Neural progenitor cell (in vitro differentiated cells): Measurements from ENCODE around the gene PDE1A. TPM values are rescaled to one million over a fixed set of nuclear protein-coding genes. Genes with fewer than 3 reads are reported as not detected.

Experiments used
- DNase-seq: peaks from one replicate; pipeline ENCODE4 v3.0.0-alpha.2; 2016; ENCODE audit warnings: low spot score
- H2AFZ ChIP-seq: fragments of 200-600 bp; sonication (generic); replicated peaks from 2 replicates; pipeline ENCODE4 v1.6.1; 2016; ENCODE audit warnings: antibody characterized with exemption
- H3F3A ChIP-seq: fragments of 200-600 bp; sonication (generic); 2 replicates; pipeline ENCODE4 v1.6.1; 2016; ENCODE audit warnings: antibody characterized with exemption, low read depth
- H3K27ac ChIP-seq: fragments of 200-600 bp; sonication (generic); 2 replicates; pipeline ENCODE4 v1.5.1; 2016; ENCODE audit warnings: mild to moderate bottlenecking
- H3K27me3 ChIP-seq: fragments of 200-600 bp; sonication (generic); 2 replicates; pipeline ENCODE4 v1.6.1; 2016; ENCODE audit warnings: mild to moderate bottlenecking, moderate library complexity
- H3K36me3 ChIP-seq: fragments of 200-600 bp; sonication (generic); 2 replicates; pipeline ENCODE4 v1.5.1; 2016
- H3K4me1 ChIP-seq: fragments of 200-600 bp; sonication (generic); 2 replicates; pipeline ENCODE4 v1.6.1; 2016; ENCODE audit warnings: mixed run types
- H3K4me2 ChIP-seq: fragments of 200-600 bp; sonication (generic); 2 replicates; pipeline ENCODE4 v1.6.1; 2016
- H3K4me3 ChIP-seq: fragments of 200-600 bp; sonication (generic); 2 replicates; pipeline ENCODE4 v1.5.1; 2016
- H3K79me2 ChIP-seq: fragments of 200-600 bp; sonication (generic); 2 replicates; pipeline ENCODE4 v1.6.1; 2016; ENCODE audit warnings: low read depth
- H3K9ac ChIP-seq: fragments of 200-600 bp; sonication (generic); 2 replicates; pipeline ENCODE4 v1.6.1; 2016
- H3K9me3 ChIP-seq: fragments of 200-600 bp; sonication (generic); 2 replicates; pipeline ENCODE4 v1.5.1; 2016; ENCODE audit warnings: low read depth
- H4K20me1 ChIP-seq: fragments of 200-600 bp; sonication (generic); 2 replicates; pipeline ENCODE4 v1.6.1; 2016; ENCODE audit warnings: low read depth
- H3K27ac Mint-ChIP-seq: 3 replicates; pipeline ENCODE4 v1.8.0; 2021; ENCODE audit warnings: mixed read lengths
- H3K27me3 Mint-ChIP-seq: 2 replicates; pipeline ENCODE4 v1.8.0; 2022; ENCODE audit warnings: low read depth, mild to moderate bottlenecking, inconsistent platforms, moderate library complexity, mixed read lengths; ENCODE audit not compliant: insufficient read depth
- H3K36me3 Mint-ChIP-seq: 3 replicates; pipeline ENCODE4 v1.8.0; 2021; ENCODE audit warnings: mixed read lengths
- H3K4me1 Mint-ChIP-seq: 3 replicates; pipeline ENCODE4 v1.8.0; 2021; ENCODE audit warnings: mixed read lengths
- H3K4me3 Mint-ChIP-seq: 3 replicates; pipeline ENCODE4 v1.8.0; 2021; ENCODE audit warnings: mild to moderate bottlenecking, moderate library complexity, mixed read lengths
- H3K9me3 Mint-ChIP-seq: 3 replicates; pipeline ENCODE4 v1.8.0; 2020; ENCODE audit warnings: mixed read lengths
- CTCF ChIP-seq: fragments of 200-600 bp; sonication (generic); IDR thresholded peaks from 2 replicates; pipeline ENCODE4 v1.5.1; 2017; ENCODE audit warnings: antibody characterized with exemption, mild to moderate bottlenecking
- EZH2 ChIP-seq: fragments of 200-600 bp; sonication (generic); IDR thresholded peaks from 2 replicates; pipeline ENCODE4 v1.6.1; 2017; ENCODE audit warnings: antibody characterized with exemption, mild to moderate bottlenecking, moderate library complexity
- EZH2phosphoT487 ChIP-seq: fragments of 200-600 bp; sonication (generic); IDR thresholded peaks from 2 replicates; pipeline ENCODE4 v1.6.1; 2017; ENCODE audit warnings: antibody characterized with exemption
- total RNA-seq: library from RNA; depleted of rRNA; stranded (reverse); fragments of >200 nt; gene quantifications from 2 replicates; pipeline ENCODE4 v1.2.3, GENCODE V29; 2015; ENCODE audit warnings: low replicate concordance

PDE1A gene
- total RNA-seq, 1 donor from 2014 or later: not detected

- Mint-ChIP-seq H3K9me3 (peaks cover 8% of the 10 kb centered on the region), H3K4me3 (no peak overlapping the region), H3K36me3 (peaks cover 5% of the 10 kb centered on the region), H3K27me3 (no peaks in the 10 kb centered on the region), H3K4me1 (peaks cover 11% of the 10 kb centered on the region), H3K27ac (no peak overlapping the region)
- Histone ChIP-seq H3K36me3 (no peaks in the 10 kb centered on the region), H2AFZ (no peak overlapping the region), H3K79me2 (no peaks in the 10 kb centered on the region), H4K20me1 (no peaks in the 10 kb centered on the region), H3K9me3 (no peaks in the 10 kb centered on the region), H3K27me3 (no peaks in the 10 kb centered on the region), H3F3A (no peaks in the 10 kb centered on the region), H3K9ac (no peak overlapping the region), H3K27ac (no peak overlapping the region), H3K4me3 (no peak overlapping the region), H3K4me1 (no peaks in the 10 kb centered on the region), H3K4me2 (no peak overlapping the region)
- DNase-seq: no peak
- TF ChIP-seq EZH2phosphoT487: no peak
- TF ChIP-seq EZH2: no peak
- no peak for TF ChIP-seq CTCF
These were observed 107.0 kb downstream of the PDE1A start for GRCh38 chr2:182319556-182320505.

GRCh38 chr2:182318466-182319220 is 108.2 kb downstream of the PDE1A start:
- DNase-seq: no peak
- Histone ChIP-seq H3K9me3 (no peaks in the 10 kb centered on the region), H3K27ac (no peak overlapping the region), H2AFZ (no peak overlapping the region), H3K4me2 (no peak overlapping the region), H3F3A (no peaks in the 10 kb centered on the region), H3K9ac (no peak overlapping the region), H4K20me1 (no peaks in the 10 kb centered on the region), H3K79me2 (no peaks in the 10 kb centered on the region), H3K4me3 (no peak overlapping the region), H3K36me3 (no peaks in the 10 kb centered on the region), H3K27me3 (no peaks in the 10 kb centered on the region), H3K4me1 (no peaks in the 10 kb centered on the region)
- TF ChIP-seq EZH2 (no peak), EZH2phosphoT487 (no peak), CTCF (no peak)
- Mint-ChIP-seq H3K9me3 (peaks cover 8% of the 10 kb centered on the region), H3K4me3 (no peak overlapping the region), H3K4me1 (peaks cover 11% of the 10 kb centered on the region), H3K27me3 (no peaks in the 10 kb centered on the region), H3K27ac (no peak overlapping the region), H3K36me3 (peaks cover 2% of the 10 kb centered on the region)

- H3K79me2 ChIP-seq: no peaks in the 10 kb centered on the region
- no peak for TF ChIP-seq CTCF
- TF ChIP-seq EZH2phosphoT487: no peak
- TF ChIP-seq EZH2: no peak
- H3K9me3 ChIP-seq: no peaks in the 10 kb centered on the region
- H3K4me2 ChIP-seq: no peak overlapping the region
- Mint-ChIP-seq H3K27me3 (no peaks in the 10 kb centered on the region), H3K4me1 (peaks cover 11% of the 10 kb centered on the region), H3K27ac (no peak overlapping the region), H3K36me3 (peaks cover 2% of the 10 kb centered on the region), H3K9me3 (peaks cover 2% of the 10 kb centered on the region), H3K4me3 (no peak overlapping the region)
- no peaks in the 10 kb centered on the region for H3K27me3 ChIP-seq
- H3K27ac ChIP-seq: no peak overlapping the region
- no peak overlapping the region for H3K9ac ChIP-seq
- no peaks in the 10 kb centered on the region for H4K20me1 ChIP-seq
- H2AFZ ChIP-seq: no peak overlapping the region
- H3K36me3 ChIP-seq: no peaks in the 10 kb centered on the region
- H3F3A ChIP-seq: no peaks in the 10 kb centered on the region
- H3K4me3 ChIP-seq: no peak overlapping the region
- no peaks in the 10 kb centered on the region for H3K4me1 ChIP-seq
- no peak for DNase-seq
These were observed 109.9 kb downstream of the PDE1A start for GRCh38 chr2:182316950-182317349.
